Transverse colon (tissue), 3 donors: ENCODE data around the gene ULBP2.

Experiments used
- CTCF ChIP-seq, 5 experiments: fragments of 200-600 bp in 3 of 5; fragments of 450-650 bp in 2 of 5; sonication (generic) in 3 of 5; IDR thresholded peaks; 1 replicate in 2 of 5; 2 replicates in 3 of 5; pipeline ENCODE4 v1.5.1; 2016 to 2017; ENCODE audit warnings: antibody characterized with exemption in 5 of 5, inconsistent platforms in 3 of 5, mild to moderate bottlenecking in 2 of 5, moderate library complexity in 1 of 5
- POLR2A ChIP-seq: fragments of 450-650 bp; IDR thresholded peaks from one replicate; pipeline ENCODE4 v1.6.1; 2016; ENCODE audit warnings: antibody characterized with exemption, mild to moderate bottlenecking, moderate library complexity

- TF ChIP-seq CTCF (IDR thresholded peaks at IDR 0.05) (no peak), POLR2A (no peak)
Measured at GRCh38 chr6:149995235-149995750, 53.5 kb downstream of the ULBP2 start.
